IPS-NIHi7 (cell line): ENCODE data around the gene YPEL5.
A peak's percentile ranks its signal among the peaks of the same experiment; 100 is the strongest.
"Not testable (repeated sequence)": the region's sequence is repeated elsewhere in the genome, so short reads cannot be mapped to it uniquely, and the experiment has no call there.

Source experiments
- DNase-seq: peaks from one replicate; pipeline ENCODE4 v3.0.0; 2012; ENCODE audit warnings: mixed read lengths; ENCODE audit errors: extremely low spot score

YPEL5 gene

GRCh38 chr2:30136764-30137444 lies 9.9 kb upstream of the YPEL5 start:
- no peak for DNase-seq

GRCh38 chr2:30139131-30139870 lies 7.5 kb upstream of the YPEL5 start:
- DNase-seq, result no peak

- no peak for DNase-seq
Measured at GRCh38 chr2:30141136-30141535, 5.7 kb upstream of the YPEL5 start.

GRCh38 chr2:30144260-30144659 lies 2.5 kb upstream of the YPEL5 start:
- DNase-seq, result no peak

- not testable (repeated sequence) for DNase-seq
Measured at GRCh38 chr2:30144951-30145350, 1.9 kb upstream of the YPEL5 start.

GRCh38 chr2:30145826-30146336 lies 926 bp upstream of the YPEL5 start:
- DNase-seq, result no peak

GRCh38 chr2:30147196-30147714 lies 448 bp downstream of the YPEL5 start:
- no peak for DNase-seq

- DNase-seq, result peak; percentile 87
Measured at GRCh38 chr2:30147715-30148610, 1.2 kb downstream of the YPEL5 start.

GRCh38 chr2:30148850-30149249 lies 2.0 kb downstream of the YPEL5 start:
- DNase-seq, result no peak

GRCh38 chr2:30149513-30149912 lies 2.7 kb downstream of the YPEL5 start:
- DNase-seq, result peak; percentile 55

GRCh38 chr2:30149976-30150375 lies 3.2 kb downstream of the YPEL5 start:
- no peak for DNase-seq

- DNase-seq, result no peak
Measured at GRCh38 chr2:30150786-30151185, 4.0 kb downstream of the YPEL5 start.

GRCh38 chr2:30152385-30152784 lies 5.6 kb downstream of the YPEL5 start:
- DNase-seq, result no peak

GRCh38 chr2:30155202-30155601 lies 8.4 kb downstream of the YPEL5 start:
- no peak for DNase-seq

- no peak for DNase-seq
Measured at GRCh38 chr2:30155889-30156658, 9.3 kb downstream of the YPEL5 start.

GRCh38 chr2:30157616-30158015 lies 10.8 kb downstream of the YPEL5 start:
- no peak for DNase-seq

GRCh38 chr2:30159766-30160165 lies 13.0 kb downstream of the YPEL5 start:
- no peak for DNase-seq

- no peak for DNase-seq
Measured at GRCh38 chr2:30161929-30162706, 15.3 kb downstream of the YPEL5 start.

GRCh38 chr2:30162806-30163205 lies 16.0 kb downstream of the YPEL5 start:
- DNase-seq, result no peak
